MM.1S (cell line): Measurements from ENCODE around the gene HDLBP.

Experiments used
- CTCF ChIP-seq: fragments of 300-600 bp; sonication (generic); IDR thresholded peaks from 2 replicates; pipeline ENCODE4 v1.5.1; 2016; ENCODE audit warnings: antibody characterized with exemption, low read length, mixed read lengths
- EZH2 ChIP-seq: fragments of 300-600 bp; sonication (generic); optimal IDR thresholded peaks from 2 replicates; pipeline ENCODE3; 2017; ENCODE audit warnings: low read depth, mild to moderate bottlenecking, antibody characterized with exemption, low read length, mixed read lengths
- EZH2phosphoT487 ChIP-seq: fragments of 300-600 bp; sonication (generic); IDR thresholded peaks from 2 replicates; pipeline ENCODE4 v1.6.1; 2018; ENCODE audit warnings: antibody characterized with exemption, low read length

- no peak for TF ChIP-seq CTCF
- no peak for TF ChIP-seq EZH2phosphoT487
- TF ChIP-seq EZH2, result no peak
These were observed 44.9 kb downstream of the HDLBP start for GRCh38 chr2:241270531-241270930.
